Measurements from ENCODE around the gene PITRM1.

GRCh38 chr10:3163879-3164278, 8.7 kb downstream of the PITRM1 start:
- TF ChIP-seq, protein P1, sequence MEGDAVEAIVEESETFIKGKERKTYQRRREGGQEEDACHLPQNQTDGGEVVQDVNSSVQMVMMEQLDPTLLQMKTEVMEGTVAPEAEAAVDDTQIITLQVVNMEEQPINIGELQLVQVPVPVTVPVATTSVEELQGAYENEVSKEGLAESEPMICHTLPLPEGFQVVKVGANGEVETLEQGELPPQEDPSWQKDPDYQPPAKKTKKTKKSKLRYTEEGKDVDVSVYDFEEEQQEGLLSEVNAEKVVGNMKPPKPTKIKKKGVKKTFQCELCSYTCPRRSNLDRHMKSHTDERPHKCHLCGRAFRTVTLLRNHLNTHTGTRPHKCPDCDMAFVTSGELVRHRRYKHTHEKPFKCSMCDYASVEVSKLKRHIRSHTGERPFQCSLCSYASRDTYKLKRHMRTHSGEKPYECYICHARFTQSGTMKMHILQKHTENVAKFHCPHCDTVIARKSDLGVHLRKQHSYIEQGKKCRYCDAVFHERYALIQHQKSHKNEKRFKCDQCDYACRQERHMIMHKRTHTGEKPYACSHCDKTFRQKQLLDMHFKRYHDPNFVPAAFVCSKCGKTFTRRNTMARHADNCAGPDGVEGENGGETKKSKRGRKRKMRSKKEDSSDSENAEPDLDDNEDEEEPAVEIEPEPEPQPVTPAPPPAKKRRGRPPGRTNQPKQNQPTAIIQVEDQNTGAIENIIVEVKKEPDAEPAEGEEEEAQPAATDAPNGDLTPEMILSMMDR (IDR thresholded peaks at IDR 0.05; ENCODE audit: poor library complexity): no peak
- no peak for TF ChIP-seq EZH2phosphoT487 (IDR thresholded peaks at IDR 0.05; ENCODE audit: low read depth, severe bottlenecking, unreplicated experiment)

Data from hepatocyte (in vitro differentiated cells).